ENCODE measurements around the gene PACSIN3.

DNA sequence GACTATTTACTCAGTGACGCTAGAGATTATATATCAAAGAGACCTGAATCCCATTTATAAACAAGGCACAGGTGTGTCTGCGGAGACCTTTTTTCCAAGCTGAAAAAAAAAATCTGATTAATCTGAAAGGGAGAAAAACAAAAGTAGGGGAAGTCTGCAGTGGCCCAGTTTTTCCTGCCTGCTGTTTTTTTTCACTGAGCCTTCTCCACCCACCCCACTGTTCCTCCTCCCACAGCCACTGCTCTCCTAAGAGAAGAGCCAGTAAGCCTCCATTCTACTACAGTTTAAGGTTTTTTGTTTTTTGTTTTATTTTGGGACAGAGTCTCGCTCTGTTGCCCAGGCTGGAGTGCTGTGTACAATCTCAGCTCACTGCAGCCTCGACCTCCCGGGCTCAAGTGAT, 28.0 kb downstream of the PACSIN3 start:
- TF ChIP-seq, protein P1, sequence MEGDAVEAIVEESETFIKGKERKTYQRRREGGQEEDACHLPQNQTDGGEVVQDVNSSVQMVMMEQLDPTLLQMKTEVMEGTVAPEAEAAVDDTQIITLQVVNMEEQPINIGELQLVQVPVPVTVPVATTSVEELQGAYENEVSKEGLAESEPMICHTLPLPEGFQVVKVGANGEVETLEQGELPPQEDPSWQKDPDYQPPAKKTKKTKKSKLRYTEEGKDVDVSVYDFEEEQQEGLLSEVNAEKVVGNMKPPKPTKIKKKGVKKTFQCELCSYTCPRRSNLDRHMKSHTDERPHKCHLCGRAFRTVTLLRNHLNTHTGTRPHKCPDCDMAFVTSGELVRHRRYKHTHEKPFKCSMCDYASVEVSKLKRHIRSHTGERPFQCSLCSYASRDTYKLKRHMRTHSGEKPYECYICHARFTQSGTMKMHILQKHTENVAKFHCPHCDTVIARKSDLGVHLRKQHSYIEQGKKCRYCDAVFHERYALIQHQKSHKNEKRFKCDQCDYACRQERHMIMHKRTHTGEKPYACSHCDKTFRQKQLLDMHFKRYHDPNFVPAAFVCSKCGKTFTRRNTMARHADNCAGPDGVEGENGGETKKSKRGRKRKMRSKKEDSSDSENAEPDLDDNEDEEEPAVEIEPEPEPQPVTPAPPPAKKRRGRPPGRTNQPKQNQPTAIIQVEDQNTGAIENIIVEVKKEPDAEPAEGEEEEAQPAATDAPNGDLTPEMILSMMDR (IDR thresholded peaks at IDR 0.05 in 4 of 5, conservative IDR thresholded peaks at IDR 0.05 in 1 of 5): no peak
- TF ChIP-seq POLR2A (IDR thresholded peaks at IDR 0.05): no peak
